Naive thymus-derived CD8-positive, alpha-beta T cell (primary cell): ENCODE data around the gene ORAI2. TPM values are rescaled to one million over a fixed set of nuclear protein-coding genes. Genes with fewer than 3 reads are reported as not detected.
"Not testable (repeated sequence)": the region's sequence is repeated elsewhere in the genome, so short reads cannot be mapped to it uniquely, and the experiment has no call there.

Experiments
- ATAC-seq, 2 donors: fragments of 150-1000 bp; cut with Tn5 transposase in 1 of 2; sonication (Bioruptor Pico), chemical (Tn5 transposase) in 1 of 2; 1 replicate in 1 of 2; 2 replicates in 1 of 2; pipeline ENCODE4 v1.10.0; 2021; ENCODE audit warnings: mild to moderate bottlenecking in 2 of 2, moderate library complexity in 2 of 2
- POLR2A ChIA-PET: fragments of 350-600 bp; sonication (Branson Sonifier 250); formaldehyde crosslinking; loops from one replicate; lab custom pipeline; 2021; ENCODE audit warnings: antibody characterized with exemption; lab: Charles Lee
- DNase-seq, 10 donors: peaks; one replicate each; pipeline versions ENCODE4 v3.0.0 to v3.0.0-alpha.2; 2020 to 2022
- H3K27ac Mint-ChIP-seq, 10 donors: one replicate each; pipeline ENCODE4 v1.8.0; 2020 to 2022; ENCODE audit warnings: mild to moderate bottlenecking in 10 of 10, mixed read lengths in 10 of 10, moderate library complexity in 4 of 10, inconsistent platforms in 1 of 10
- H3K27me3 Mint-ChIP-seq, 5 donors: one replicate each; pipeline ENCODE4 v1.8.0; 2021 to 2022; ENCODE audit warnings: mixed read lengths in 5 of 5
- H3K36me3 Mint-ChIP-seq, 3 donors: one replicate each; pipeline ENCODE4 v1.8.0; 2020 to 2022; ENCODE audit warnings: mixed read lengths in 3 of 3, mild to moderate bottlenecking in 2 of 3, inconsistent platforms in 1 of 3
- H3K4me1 Mint-ChIP-seq, 4 donors: one replicate each; pipeline ENCODE4 v1.8.0; 2021 to 2022; ENCODE audit warnings: mixed read lengths in 4 of 4
- H3K4me3 Mint-ChIP-seq, 10 donors: one replicate each; pipeline ENCODE4 v1.8.0; 2020 to 2022; ENCODE audit warnings: mild to moderate bottlenecking in 10 of 10, mixed read lengths in 10 of 10, moderate library complexity in 6 of 10, inconsistent platforms in 1 of 10
- H3K9me3 Mint-ChIP-seq, 9 donors: one replicate each; pipeline ENCODE4 v1.8.0; 2020 to 2022; ENCODE audit warnings: mixed read lengths in 9 of 9, mild to moderate bottlenecking in 3 of 9, inconsistent platforms in 1 of 9, moderate library complexity in 1 of 9
- polyA plus RNA-seq, 3 donors: library from polyadenylated mRNA; unstranded; fragments of 300-500 nt; fragmentation: Illumina TruSeq; gene quantifications; one replicate each; pipeline ENCODE4 v1.2.3, GENCODE V29; 2021
- total RNA-seq, 8 experiments: library from RNA in 2 of 8; stranded (reverse) in 2 of 8; gene quantifications; one replicate each; pipeline ENCODE4 v1.2.3 and lab custom pipeline; 2021 to 2026

ORAI2 gene
- total and polyA plus RNA-seq, 5 experiments from 2014 or later: 29.1 to 54.4 (median 35.9) TPM

GRCh38 chr7:102472126-102473041 is 39.0 kb downstream of the ORAI2 start:
- H3K9me3 Mint-ChIP-seq: no peaks in the 10 kb centered on the region
- DNase-seq (peak in 1 of 10 donors; percentile 58), ATAC-seq (peak; percentile 8 to 25)
- POLR2A ChIA-PET: interaction anchor here (0.5 to 1.7 kb wide), 4 partner anchors 8 to 72 kb away, joined by 3 to 4 read pairs (median 3); no protein-coding TSS in a partner anchor
- no peak overlapping the region for H3K4me3 Mint-ChIP-seq
- H3K36me3 Mint-ChIP-seq: peaks cover 0 to 10% (median 0%) of the 10 kb centered on the region in 3 donors
- H3K27me3 Mint-ChIP-seq: no peaks in the 10 kb centered on the region
- peaks cover 0 to 11% (median 1%) of the 10 kb centered on the region in 4 donors for H3K4me1 Mint-ChIP-seq
- H3K27ac Mint-ChIP-seq: peak overlapping the region in 2 of 10 donors; percentile 60 to 78

GRCh38 chr7:102473271-102473991 is 40.1 kb downstream of the ORAI2 start:
- Mint-ChIP-seq H3K9me3 (no peaks in the 10 kb centered on the region), H3K27me3 (no peaks in the 10 kb centered on the region), H3K36me3 (peaks cover 0 to 10% (median 0%) of the 10 kb centered on the region in 3 donors), H3K4me3 (no peak overlapping the region), H3K4me1 (peaks cover 0 to 11% (median 1%) of the 10 kb centered on the region in 4 donors), H3K27ac (no peak overlapping the region)
- DNase-seq (peak in 2 of 10 donors; percentile 0 to 56), ATAC-seq (no peak)
- POLR2A ChIA-PET: interaction anchor here (0.5 to 0.9 kb wide), 2 partner anchors 40 to 73 kb away, joined by 3 to 4 read pairs; no protein-coding TSS in a partner anchor

- H3K36me3 Mint-ChIP-seq, H3K27ac Mint-ChIP-seq, H3K9me3 Mint-ChIP-seq, ATAC-seq, H3K4me3 Mint-ChIP-seq, POLR2A ChIA-PET, H3K27me3 Mint-ChIP-seq: not testable (repeated sequence)
- peak in 2 of 10 donors; percentile 0 to 43 for DNase-seq
- peaks cover 0 to 11% (median 1%) of the 10 kb centered on the region in 4 donors for H3K4me1 Mint-ChIP-seq
Observed at GRCh38 chr7:102474116-102474515, 40.7 kb downstream of the ORAI2 start.

- H3K36me3 Mint-ChIP-seq, H3K4me3 Mint-ChIP-seq, H3K9me3 Mint-ChIP-seq, POLR2A ChIA-PET, ATAC-seq, H3K27ac Mint-ChIP-seq, H3K27me3 Mint-ChIP-seq: not testable (repeated sequence)
- H3K4me1 Mint-ChIP-seq: peaks cover 0 to 12% (median 2%) of the 10 kb centered on the region in 4 donors
- DNase-seq: peak in 1 of 10 donors; percentile 8
Observed at GRCh38 chr7:102474736-102475435, 41.5 kb downstream of the ORAI2 start.

GRCh38 chr7:102478314-102479208 is 45.2 kb downstream of the ORAI2 start, which contains the start of gene POLR2J:
POLR2J (minus strand) TSS chr7:102478922; CDS start chr7:102478860, 62 bp downstream.
- H3K27ac Mint-ChIP-seq: peak within 1 kb of the TSS in 8 of 10 donors; percentile 84 to 94 (median 90)
- H3K27me3 Mint-ChIP-seq, H3K9me3 Mint-ChIP-seq, H3K4me1 Mint-ChIP-seq, H3K36me3 Mint-ChIP-seq, POLR2A ChIA-PET: not testable (repeated sequence)
- DNase-seq (peak; percentile 64 to 93 (median 86)), ATAC-seq (peak; percentile 89 to 91)
- peak within 1 kb of the TSS; percentile 66 to 93 (median 90) for H3K4me3 Mint-ChIP-seq

DNA sequence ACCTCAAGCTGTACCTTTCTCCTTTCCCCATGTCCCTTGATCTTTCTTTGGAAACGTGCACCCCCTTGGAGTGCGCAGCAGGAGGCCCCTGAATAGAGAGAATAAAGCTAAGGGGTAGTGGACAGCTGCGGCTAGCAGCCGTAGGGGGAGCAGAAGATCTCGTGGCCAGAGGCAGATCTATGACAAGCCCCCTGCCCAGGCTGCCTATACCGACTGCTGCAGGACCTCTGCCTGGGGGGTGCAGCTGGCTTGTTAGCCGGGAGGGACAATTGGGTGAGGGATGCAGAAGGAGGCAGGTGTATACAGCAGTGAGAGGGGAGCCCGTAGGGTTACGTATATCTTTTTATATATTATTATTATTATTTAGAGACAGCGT is 45.8 kb downstream of the ORAI2 start:
- DNase-seq, H3K9me3 Mint-ChIP-seq, POLR2A ChIA-PET, H3K27me3 Mint-ChIP-seq, H3K4me1 Mint-ChIP-seq, H3K36me3 Mint-ChIP-seq: not testable (repeated sequence)
- Mint-ChIP-seq H3K4me3 (peak overlapping the region in 1 of 10 donors; percentile 66), H3K27ac (peak overlapping the region in 1 of 10 donors; percentile 84)
- peak; percentile 5 to 14 for ATAC-seq

GRCh38 chr7:102479982-102480637 is 46.7 kb downstream of the ORAI2 start:
- H3K27me3 Mint-ChIP-seq, POLR2A ChIA-PET, H3K9me3 Mint-ChIP-seq, H3K36me3 Mint-ChIP-seq, H3K4me1 Mint-ChIP-seq, ATAC-seq: not testable (repeated sequence)
- peak overlapping the region in 2 of 10 donors; percentile 6 to 58 for H3K4me3 Mint-ChIP-seq
- peak overlapping the region in 3 of 10 donors; percentile 31 to 92 (median 60) for H3K27ac Mint-ChIP-seq
- DNase-seq: peak in 4 of 10 donors; percentile 1 to 43 (median 14)

GRCh38 chr7:102481962-102482361 is 48.6 kb downstream of the ORAI2 start:
- POLR2A ChIA-PET, ATAC-seq, H3K27me3 Mint-ChIP-seq, H3K4me1 Mint-ChIP-seq, H3K9me3 Mint-ChIP-seq, H3K4me3 Mint-ChIP-seq, H3K36me3 Mint-ChIP-seq, H3K27ac Mint-ChIP-seq: not testable (repeated sequence)
- peak in 1 of 10 donors; percentile 22 for DNase-seq

DNA sequence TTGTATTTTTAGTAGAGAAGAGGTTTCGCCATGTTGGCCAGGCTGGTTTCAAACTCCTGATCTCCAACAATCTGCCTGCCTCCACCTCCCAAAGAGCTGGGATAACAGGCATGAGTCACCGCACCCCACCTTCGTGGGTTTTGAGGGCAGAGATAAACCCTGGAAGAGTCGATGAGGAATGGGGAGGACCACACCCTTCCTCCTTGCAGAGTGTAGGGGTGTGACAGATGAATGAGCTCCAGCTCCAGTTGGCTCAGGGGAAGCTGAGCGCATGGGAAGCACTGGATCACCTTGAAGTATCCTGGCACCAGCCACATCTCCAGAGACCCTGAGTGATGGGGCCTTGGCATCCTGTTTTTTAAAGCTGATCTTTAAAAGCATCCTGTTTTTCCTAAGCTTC is 50.9 kb downstream of the ORAI2 start:
- H3K4me1 Mint-ChIP-seq, ATAC-seq, POLR2A ChIA-PET, H3K36me3 Mint-ChIP-seq, H3K27me3 Mint-ChIP-seq, H3K27ac Mint-ChIP-seq, H3K4me3 Mint-ChIP-seq, H3K9me3 Mint-ChIP-seq, DNase-seq: not testable (repeated sequence)

- peak; percentile 31 to 51 for ATAC-seq
- H3K4me3 Mint-ChIP-seq, H3K27ac Mint-ChIP-seq, POLR2A ChIA-PET, H3K36me3 Mint-ChIP-seq, H3K27me3 Mint-ChIP-seq, H3K9me3 Mint-ChIP-seq, H3K4me1 Mint-ChIP-seq: not testable (repeated sequence)
- DNase-seq: peak in 9 of 10 donors; percentile 45 to 69 (median 61)
Observed at GRCh38 chr7:102490529-102491075, 57.2 kb downstream of the ORAI2 start.
